T-helper 9 cell (primary cell): ENCODE results near the gene GPR3.
"Not testable (repeated sequence)": the region's sequence is repeated elsewhere in the genome, so short reads cannot be mapped to it uniquely, and the experiment has no call there.

Source experiments
- DNase-seq: peaks from one replicate; pipeline ENCODE4 v3.0.0-alpha.2; 2020

Gene GPR3

GRCh38 chr1:27400082-27400962 is 7.9 kb downstream of the GPR3 start:
- DNase-seq: no peak

- no peak for DNase-seq
These were observed 8.5 kb downstream of the GPR3 start for GRCh38 chr1:27400963-27401341.

- no peak for DNase-seq
These were observed 9.9 kb downstream of the GPR3 start for GRCh38 chr1:27402349-27402754.

- no peak for DNase-seq
These were observed 10.8 kb downstream of the GPR3 start for GRCh38 chr1:27403065-27403726.

- no peak for DNase-seq
These were observed 11.5 kb downstream of the GPR3 start for GRCh38 chr1:27403931-27404330.

GRCh38 chr1:27405074-27405473 is 12.7 kb downstream of the GPR3 start:
- no peak for DNase-seq

GRCh38 chr1:27405598-27406361 is 13.4 kb downstream of the GPR3 start:
- DNase-seq: not testable (repeated sequence)

GRCh38 chr1:27406362-27406680 is 13.9 kb downstream of the GPR3 start:
- DNase-seq: no peak

GRCh38 chr1:27406791-27407190 is 14.4 kb downstream of the GPR3 start:
- DNase-seq: not testable (repeated sequence)

GRCh38 chr1:27408151-27408550 is 15.7 kb downstream of the GPR3 start:
- DNase-seq: no peak

- no peak for DNase-seq
These were observed 17.2 kb downstream of the GPR3 start for GRCh38 chr1:27409669-27410068.

- DNase-seq: no peak
These were observed 18.3 kb downstream of the GPR3 start for GRCh38 chr1:27410709-27411108.

- DNase-seq: no peak
These were observed 20.1 kb downstream of the GPR3 start for GRCh38 chr1:27412502-27412901.

- DNase-seq: no peak
These were observed 20.6 kb downstream of the GPR3 start for GRCh38 chr1:27413004-27413403.

- no peak for DNase-seq
These were observed 21.7 kb downstream of the GPR3 start for GRCh38 chr1:27414091-27414490.

GRCh38 chr1:27416387-27417111 is 24.1 kb downstream of the GPR3 start:
- no peak for DNase-seq

- no peak for DNase-seq
These were observed 25.3 kb downstream of the GPR3 start for GRCh38 chr1:27417713-27418112.

GRCh38 chr1:27418326-27419185 is 26.1 kb downstream of the GPR3 start:
- no peak for DNase-seq

GRCh38 chr1:27423709-27424108 is 31.3 kb downstream of the GPR3 start:
- no peak for DNase-seq

- no peak for DNase-seq
These were observed 34.9 kb downstream of the GPR3 start for GRCh38 chr1:27427329-27427728.

GRCh38 chr1:27427816-27428315 is 35.4 kb downstream of the GPR3 start:
- no peak for DNase-seq
